GM12892 (cell line): ENCODE data around the gene GSTP1.

Experiments
- DNase-seq: peaks from one replicate; pipeline ENCODE4 v3.0.0; 2011; ENCODE audit not compliant: insufficient read length
- FAIRE-seq: peaks from 2 replicates; lab custom pipeline; 2011; peaks lifted over from hg19 to GRCh38; lab: Jason Lieb, UNC
- POLR2A ChIP-seq: IDR thresholded peaks from 2 replicates; pipeline ENCODE4 v1.6.1; 2011; ENCODE audit warnings: low read depth, low read length, control low read depth
- POLR2AphosphoS5 ChIP-seq: IDR thresholded peaks from 2 replicates; pipeline ENCODE4 v1.6.1; 2011; ENCODE audit warnings: low read depth, low read length, control low read depth
- TAF1 ChIP-seq: IDR thresholded peaks from 2 replicates; pipeline ENCODE4 v1.6.1; 2011; ENCODE audit warnings: low read depth, mild to moderate bottlenecking, control low read depth, low read length, borderline replicate concordance

GSTP1 gene

GRCh38 chr11:67604815-67605214 lies 21.2 kb downstream of the GSTP1 start:
- TF ChIP-seq POLR2A: no peak
- TF ChIP-seq TAF1: no peak
- no peak for TF ChIP-seq POLR2AphosphoS5
- DNase-seq (no peak), FAIRE-seq (no peak)

GRCh38 chr11:67605231-67606011 lies 21.8 kb downstream of the GSTP1 start:
- DNase-seq (no peak), FAIRE-seq (no peak)
- no peak for TF ChIP-seq POLR2AphosphoS5
- no peak for TF ChIP-seq POLR2A
- no peak for TF ChIP-seq TAF1

- no peak for TF ChIP-seq POLR2A
- DNase-seq (no peak), FAIRE-seq (no peak)
Measured at GRCh38 chr11:67606093-67606491, 22.5 kb downstream of the GSTP1 start.

GRCh38 chr11:67606492-67607295 lies 23.1 kb downstream of the GSTP1 start, which contains the start of gene NDUFV1:
NDUFV1 (plus strand) TSS chr11:67606936; CDS start chr11:67607005, 69 bp downstream.
- TF ChIP-seq TAF1 (peak; percentile 70; the same call in 1 of the 2 replicates), POLR2AphosphoS5 (peak; percentile 86), POLR2A (peak; percentile 90)
- DNase-seq (peak; percentile 84), FAIRE-seq (peak; percentile 100)

GRCh38 chr11:67607507-67607906 lies 23.9 kb downstream of the GSTP1 start:
- TF ChIP-seq TAF1 (no peak), POLR2AphosphoS5 (no peak), POLR2A (no peak)

GRCh38 chr11:67608486-67608885 lies 24.9 kb downstream of the GSTP1 start:
- TF ChIP-seq POLR2AphosphoS5 (no peak), POLR2A (no peak)
- DNase-seq (no peak), FAIRE-seq (no peak)

More at GRCh38 chr11:67607507-67607906, 23.9 kb downstream of the GSTP1 start:
- DNase-seq: no peak
- FAIRE-seq: no peak

- TF ChIP-seq TAF1 (no peak), POLR2A (no peak), POLR2AphosphoS5 (no peak)
- no peak for FAIRE-seq
- no peak for DNase-seq
Measured at GRCh38 chr11:67609316-67609715, 25.7 kb downstream of the GSTP1 start.

- no peak for FAIRE-seq
- no peak for DNase-seq
- TF ChIP-seq POLR2AphosphoS5 (no peak), TAF1 (no peak), POLR2A (no peak)
Measured at GRCh38 chr11:67610302-67610868, 26.8 kb downstream of the GSTP1 start.

GRCh38 chr11:67611165-67611564 lies 27.6 kb downstream of the GSTP1 start:
- no peak for TF ChIP-seq POLR2A
- no peak for TF ChIP-seq TAF1
- TF ChIP-seq POLR2AphosphoS5: no peak
- FAIRE-seq (no peak), DNase-seq (no peak)

GRCh38 chr11:67611704-67612587 lies 28.3 kb downstream of the GSTP1 start:
- DNase-seq (no peak), FAIRE-seq (no peak)
- no peak for TF ChIP-seq POLR2AphosphoS5
- no peak for TF ChIP-seq TAF1
- TF ChIP-seq POLR2A: no peak

GRCh38 chr11:67612751-67613150 lies 29.1 kb downstream of the GSTP1 start:
- no peak for TF ChIP-seq POLR2AphosphoS5
- TF ChIP-seq POLR2A: no peak
- TF ChIP-seq TAF1: no peak
- FAIRE-seq (no peak), DNase-seq (no peak)
